ENCODE data around the gene ATP23. TPM values are rescaled to one million over a fixed set of nuclear protein-coding genes. Genes with fewer than 3 reads are reported as not detected.

Gene ATP23
- total RNA-seq, 2 donors from 2014 or later, result 3.6 to 5.4 TPM

DNA sequence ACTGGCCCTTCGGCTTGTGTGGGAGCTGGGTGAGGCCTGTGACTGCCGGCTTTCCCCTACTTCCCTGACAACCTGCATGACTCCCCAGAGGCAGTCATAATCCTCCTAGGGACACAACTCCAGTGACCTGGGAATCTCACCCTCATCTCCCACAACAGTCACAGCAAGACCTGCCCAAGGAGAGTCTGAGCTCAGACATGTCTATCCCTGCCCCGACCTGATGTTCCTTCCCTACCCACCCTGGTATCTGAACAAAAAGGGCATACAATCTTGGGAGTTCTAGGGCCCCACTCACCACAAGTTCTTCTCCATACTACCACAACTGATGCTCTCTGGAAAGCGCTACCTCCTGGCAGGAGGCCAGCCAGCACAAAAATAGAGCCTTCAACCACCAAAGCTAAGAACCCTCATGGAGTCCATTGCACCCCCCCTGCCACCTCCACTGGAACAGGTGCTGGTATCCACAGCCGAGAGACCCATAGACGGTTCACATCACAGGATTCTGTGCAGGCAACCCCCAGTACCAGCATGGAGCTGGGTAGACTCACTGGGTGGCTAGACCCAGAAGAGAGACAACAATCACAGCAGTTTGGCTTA, 16.8 kb downstream of the ATP23 start:
- no peak for ATAC-seq
- H3K4me1 ChIP-seq, result no peaks in the 10 kb centered on the region
- no peak overlapping the region for H3K4me3 ChIP-seq
- TF ChIP-seq, protein P1, sequence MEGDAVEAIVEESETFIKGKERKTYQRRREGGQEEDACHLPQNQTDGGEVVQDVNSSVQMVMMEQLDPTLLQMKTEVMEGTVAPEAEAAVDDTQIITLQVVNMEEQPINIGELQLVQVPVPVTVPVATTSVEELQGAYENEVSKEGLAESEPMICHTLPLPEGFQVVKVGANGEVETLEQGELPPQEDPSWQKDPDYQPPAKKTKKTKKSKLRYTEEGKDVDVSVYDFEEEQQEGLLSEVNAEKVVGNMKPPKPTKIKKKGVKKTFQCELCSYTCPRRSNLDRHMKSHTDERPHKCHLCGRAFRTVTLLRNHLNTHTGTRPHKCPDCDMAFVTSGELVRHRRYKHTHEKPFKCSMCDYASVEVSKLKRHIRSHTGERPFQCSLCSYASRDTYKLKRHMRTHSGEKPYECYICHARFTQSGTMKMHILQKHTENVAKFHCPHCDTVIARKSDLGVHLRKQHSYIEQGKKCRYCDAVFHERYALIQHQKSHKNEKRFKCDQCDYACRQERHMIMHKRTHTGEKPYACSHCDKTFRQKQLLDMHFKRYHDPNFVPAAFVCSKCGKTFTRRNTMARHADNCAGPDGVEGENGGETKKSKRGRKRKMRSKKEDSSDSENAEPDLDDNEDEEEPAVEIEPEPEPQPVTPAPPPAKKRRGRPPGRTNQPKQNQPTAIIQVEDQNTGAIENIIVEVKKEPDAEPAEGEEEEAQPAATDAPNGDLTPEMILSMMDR (IDR thresholded peaks at IDR 0.05), result no peak
- no peak for TF ChIP-seq POLR2A (IDR thresholded peaks at IDR 0.05)
- intact Hi-C loops (cut with DNase I), result no loop called here
- H3K36me3 ChIP-seq (replicated peaks in 1 of 2; ENCODE audit: insufficient read depth in 1 of 2, low read depth in 2 of 2), result peaks cover 0 to 4% of the 10 kb centered on the region in 2 donors
- H3K27me3 ChIP-seq, result no peaks in the 10 kb centered on the region
- no peaks in the 10 kb centered on the region for H3K9me3 ChIP-seq
- DNase-seq, result no peak
- 92 to 96% methylated on average over 6 of the region's 6 CpGs for WGBS, 2 donors
- no peak overlapping the region for H3K27ac ChIP-seq

DNA sequence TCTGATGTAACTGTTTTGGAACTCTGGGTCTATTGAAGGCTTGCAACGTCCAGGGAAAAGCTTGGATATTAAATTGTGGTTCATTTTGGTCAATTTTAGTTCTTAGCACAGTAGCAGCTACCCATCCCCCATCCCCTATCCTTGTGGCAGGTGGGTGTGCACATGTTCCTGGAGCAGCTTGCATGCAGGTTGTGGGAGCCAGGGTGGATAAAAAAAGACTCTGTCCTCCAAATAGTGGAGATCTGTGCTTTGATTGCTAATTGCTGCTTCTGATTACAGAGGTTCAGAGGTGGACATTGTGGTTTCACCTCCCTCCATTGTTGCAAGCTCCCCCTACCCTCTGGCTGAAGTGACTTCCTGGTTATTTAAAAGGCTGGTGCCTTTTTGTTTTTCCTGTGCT, 23.1 kb downstream of the ATP23 start:
- H3K36me3 ChIP-seq (replicated peaks in 1 of 2; ENCODE audit: insufficient read depth in 1 of 2, low read depth in 2 of 2), result no peaks in the 10 kb centered on the region
- no peak for DNase-seq
- intact Hi-C loops (cut with DNase I), result no loop called here
- WGBS, 2 donors, result 60 to 63% methylated on average over 1 of the region's 1 CpG
- H3K27ac ChIP-seq, result no peak overlapping the region
- H3K4me1 ChIP-seq, result no peaks in the 10 kb centered on the region
- no peak for TF ChIP-seq POLR2A (IDR thresholded peaks at IDR 0.05)
- TF ChIP-seq, protein P1 (IDR thresholded peaks at IDR 0.05), result no peak
- no peak for ATAC-seq
- H3K27me3 ChIP-seq, result no peaks in the 10 kb centered on the region
- no peak overlapping the region for H3K4me3 ChIP-seq
- H3K9me3 ChIP-seq, result no peaks in the 10 kb centered on the region

DNA sequence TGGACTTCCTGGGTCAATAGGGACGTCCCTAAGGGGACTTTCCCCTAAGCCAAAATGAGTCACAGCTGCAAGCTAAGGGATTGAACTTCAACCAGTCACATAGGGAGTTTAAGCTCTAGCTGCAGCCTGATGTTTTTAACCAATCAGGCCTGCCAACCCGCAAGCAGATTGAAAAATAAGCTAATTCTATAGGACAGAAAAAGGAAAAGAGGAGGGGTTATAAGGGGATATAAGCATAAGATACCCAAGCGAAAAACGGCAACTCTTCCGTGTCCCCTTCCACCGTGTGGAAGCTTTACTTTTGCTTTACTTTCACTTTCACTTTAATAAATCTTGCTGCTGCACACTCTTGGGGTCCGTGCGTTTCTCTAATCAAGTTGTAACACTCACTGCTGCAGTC, 24.4 kb downstream of the ATP23 start:
- Histone ChIP-seq H3K9me3 (no peaks in the 10 kb centered on the region), H3K27ac (no peak overlapping the region), H3K4me1 (no peaks in the 10 kb centered on the region), H3K27me3 (no peaks in the 10 kb centered on the region), H3K4me3 (no peak overlapping the region), H3K36me3 (replicated peaks in 1 of 2; ENCODE audit: insufficient read depth in 1 of 2, low read depth in 2 of 2) (no peaks in the 10 kb centered on the region)
- intact Hi-C loops (cut with DNase I), result no loop called here
- no peak for DNase-seq
- TF ChIP-seq POLR2A (IDR thresholded peaks at IDR 0.05), result no peak
- TF ChIP-seq, protein P1 (IDR thresholded peaks at IDR 0.05), result no peak
- 86 to 93% methylated on average over 8 of the region's 8 CpGs for WGBS, 2 donors
- ATAC-seq, result no peak

DNA sequence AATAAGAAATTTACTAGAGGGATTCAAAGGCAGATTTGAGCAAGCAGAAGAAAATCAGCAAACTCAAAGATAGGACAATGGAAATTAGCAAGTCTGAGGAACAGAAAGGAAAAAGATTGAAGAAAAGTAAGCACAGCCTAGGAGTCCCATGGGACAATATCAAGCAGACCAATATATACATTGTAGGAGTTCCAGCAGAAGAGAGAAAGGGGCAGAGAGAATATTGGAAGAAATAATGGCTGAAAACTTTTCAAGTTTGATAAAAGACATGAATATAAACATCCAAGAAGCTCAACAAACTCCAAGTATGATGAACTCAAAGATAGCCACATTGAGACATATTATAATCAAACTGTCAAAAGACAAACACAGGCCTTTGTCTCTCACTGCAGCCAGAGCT, 25.2 kb downstream of the ATP23 start:
- Histone ChIP-seq H3K36me3 (replicated peaks in 1 of 2; ENCODE audit: insufficient read depth in 1 of 2, low read depth in 2 of 2) (no peaks in the 10 kb centered on the region), H3K27me3 (no peaks in the 10 kb centered on the region), H3K9me3 (no peaks in the 10 kb centered on the region), H3K4me1 (no peaks in the 10 kb centered on the region), H3K27ac (no peak overlapping the region), H3K4me3 (no peak overlapping the region)
- TF ChIP-seq, protein P1 (IDR thresholded peaks at IDR 0.05), result no peak
- no peak for TF ChIP-seq POLR2A (IDR thresholded peaks at IDR 0.05)
- ATAC-seq (no peak), DNase-seq (no peak)
- intact Hi-C loops (cut with DNase I), result no loop called here

DNA sequence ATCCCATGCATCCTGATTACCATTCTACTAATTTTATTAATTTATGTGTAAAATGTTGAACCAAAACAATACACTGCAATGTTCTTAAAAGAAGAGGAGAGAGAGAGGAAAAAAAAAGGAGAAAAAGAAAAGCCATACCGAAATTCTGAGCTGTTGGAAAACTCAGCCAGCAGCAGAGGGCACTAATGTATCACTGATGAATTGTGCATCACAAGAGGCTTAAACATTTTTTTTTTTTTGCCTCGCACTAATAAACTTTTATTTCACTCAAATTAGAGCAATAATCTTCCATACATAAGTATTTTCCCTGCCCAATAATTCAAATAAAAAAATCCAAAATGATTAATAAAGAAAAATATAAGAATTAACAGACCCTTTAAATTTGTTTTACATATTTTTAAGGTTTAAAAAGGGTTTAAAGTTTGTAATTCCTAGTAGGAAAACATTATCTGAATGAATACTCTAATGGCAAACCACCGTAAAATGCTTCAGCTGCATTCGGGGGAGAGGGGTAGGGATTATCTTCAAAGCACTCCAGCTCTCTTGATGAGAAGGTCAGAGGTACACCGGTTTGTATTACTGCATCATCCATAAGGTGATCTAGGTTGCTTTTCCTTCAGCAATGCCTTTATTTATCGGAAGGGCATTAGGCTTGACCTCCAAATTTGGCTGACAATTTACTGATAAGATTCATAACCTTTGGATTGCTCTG, 41.9 kb downstream of the ATP23 start:
- ATAC-seq (no peak), DNase-seq (peak; percentile 19 to 61 (median 46))
- intact Hi-C loops (cut with DNase I), result no loop called here
- Histone ChIP-seq H3K4me1 (no peaks in the 10 kb centered on the region), H3K9me3 (no peaks in the 10 kb centered on the region), H3K36me3 (replicated peaks in 1 of 2; ENCODE audit: insufficient read depth in 1 of 2, low read depth in 2 of 2) (no peaks in the 10 kb centered on the region), H3K4me3 (no peak overlapping the region), H3K27ac (no peak overlapping the region), H3K27me3 (no peaks in the 10 kb centered on the region)
- WGBS, 2 donors, result 18 to 21% methylated on average over 6 of the region's 6 CpGs
- no peak for TF ChIP-seq POLR2A (IDR thresholded peaks at IDR 0.05)
- TF ChIP-seq, protein P1 (IDR thresholded peaks at IDR 0.05), result peak; percentile 30 to 71 (median 57)

Measured in body of pancreas (tissue), 4 donors.